HCT116 (cell line): ENCODE results near the gene TRIM66. TPM values are rescaled to one million over a fixed set of nuclear protein-coding genes. Genes with fewer than 3 reads are reported as not detected.

Source experiments
- ATAC-seq: fragments of 200-7000 bp; cut with Tn5 transposase; 2 replicates; pipeline ENCODE4 v1.9.1; 2020; ENCODE audit warnings: mild to moderate bottlenecking, moderate library complexity
- BruUV-seq: library from RNA; stranded (reverse); fragments of 400-500 nt; replicated peaks from 2 replicates; lab custom pipeline; 2021; lab: Mats Ljungman, UMichigan
- CTCF ChIA-PET: fragments of 300-600 bp; sonication (Branson Sonifier 250); formaldehyde crosslinking; loops from one replicate; lab custom pipeline; 2021; ENCODE audit warnings: antibody characterized with exemption; lab: Charles Lee
- POLR2A ChIA-PET: fragments of 300-600, 350-600 bp; sonication (Branson Sonifier 250); formaldehyde crosslinking; loops from one replicate; lab custom pipeline; 2021; ENCODE audit warnings: antibody characterized with exemption; lab: Charles Lee
- RAD21 ChIA-PET, 2 experiments: fragments of 300-600 bp; sonication (Branson Sonifier 250); formaldehyde crosslinking; loops; one replicate each; lab custom pipeline; 2023; ENCODE audit warnings: low total read pairs in 2 of 2; ENCODE audit not compliant: uncharacterized antibody in 2 of 2, unreplicated experiment in 2 of 2, low non-redundant PET in 1 of 2; lab: Charles Lee
- DNase-seq: peaks from one replicate; pipeline ENCODE4 v3.0.0-alpha.2; 2010; ENCODE audit warnings: low read depth, low spot score
- H2AFZ ChIP-seq: fragments of 200-600 bp; shearing (Covaris generic), sonication (generic); 2 replicates; pipeline ENCODE4 v1.6.1; 2017; ENCODE audit warnings: low read depth, mixed run types, mixed read lengths, antibody characterized with exemption, low read length; ENCODE audit not compliant: poor library complexity, severe bottlenecking
- H3K27ac ChIP-seq: 2 replicates; pipeline ENCODE4 v1.5.1; 2012; ENCODE audit warnings: low read depth, low read length
- H3K27me3 ChIP-seq: fragments of 200-600 bp; sonication (generic); 2 replicates; pipeline ENCODE4 v1.6.1; 2016; ENCODE audit warnings: mixed run types, low read length, mixed read lengths; ENCODE audit not compliant: insufficient read depth
- H3K36me3 ChIP-seq, 2 experiments: fragments of 200-500 bp in 1 of 2; fragments of 200-600 bp in 1 of 2; sonication (Bioruptor generic) in 1 of 2; sonication (generic) in 1 of 2; 2 replicates each; pipeline versions ENCODE4 v1.5.1 to v1.6.1; 2014 to 2016; ENCODE audit warnings: low read length in 2 of 2, inconsistent platforms in 1 of 2, mixed read lengths in 1 of 2, mixed run types in 1 of 2; ENCODE audit not compliant: insufficient read depth in 2 of 2, control insufficient read depth in 1 of 2
- H3K4me1 ChIP-seq, 2 experiments: fragments of 200-600 bp in 1 of 2; sonication (generic) in 1 of 2; 2 replicates each; pipeline versions ENCODE4 v1.5.1 to v1.6.1; 2012 to 2017; ENCODE audit warnings: low read length in 2 of 2, inconsistent platforms in 1 of 2, mild to moderate bottlenecking in 1 of 2, mixed read lengths in 1 of 2, mixed run types in 1 of 2, moderate library complexity in 1 of 2; ENCODE audit not compliant: insufficient read depth in 2 of 2, control insufficient read depth in 1 of 2
- H3K4me2 ChIP-seq: fragments of 200-600 bp; sonication (generic); 2 replicates; pipeline ENCODE4 v1.6.1; 2017; ENCODE audit warnings: mixed run types, low read length, mixed read lengths
- H3K4me3 ChIP-seq, 2 experiments: fragments of 200-600 bp in 1 of 2; sonication (generic) in 1 of 2; replicated peaks in 1 of 2; 2 replicates each; pipeline ENCODE4 v1.5.1; 2011 to 2016; ENCODE audit warnings: low read length in 2 of 2, control low read depth in 1 of 2, low read depth in 1 of 2, mild to moderate bottlenecking in 1 of 2, mixed read lengths in 1 of 2, mixed run types in 1 of 2
- H3K79me2 ChIP-seq: fragments of 200-600 bp; sonication (generic); 2 replicates; pipeline ENCODE4 v1.6.1; 2017; ENCODE audit warnings: mild to moderate bottlenecking, mixed run types, low read length, moderate library complexity, mixed read lengths; ENCODE audit not compliant: insufficient read depth
- H3K9ac ChIP-seq: fragments of 200-600 bp; sonication (generic); 2 replicates; pipeline ENCODE4 v1.6.1; 2016; ENCODE audit warnings: low read length, mixed read lengths
- H3K9me2 ChIP-seq: fragments of 200-600 bp; sonication (generic), shearing (Covaris generic); 2 replicates; pipeline ENCODE4 v1.6.1; 2017; ENCODE audit warnings: mixed run types, mild to moderate bottlenecking, moderate library complexity; ENCODE audit not compliant: insufficient read depth
- H3K9me3 ChIP-seq, 2 experiments: fragments of 200-500 bp in 1 of 2; fragments of 200-600 bp in 1 of 2; sonication (Bioruptor generic) in 1 of 2; sonication (generic) in 1 of 2; 2 replicates each; pipeline ENCODE4 v1.6.1; 2014 to 2017; ENCODE audit warnings: low read length in 2 of 2, mixed read lengths in 2 of 2, inconsistent platforms in 1 of 2, low read depth in 1 of 2, mild to moderate bottlenecking in 1 of 2, mixed run types in 1 of 2, moderate library complexity in 1 of 2; ENCODE audit not compliant: control insufficient read depth in 1 of 2, insufficient read depth in 1 of 2
- H4K20me1 ChIP-seq: fragments of 200-600 bp; sonication (generic), shearing (Covaris generic); 2 replicates; pipeline ENCODE4 v1.6.1; 2017; ENCODE audit warnings: mixed run types, mild to moderate bottlenecking, moderate library complexity; ENCODE audit not compliant: insufficient read depth
- ATF3 ChIP-seq: IDR thresholded peaks from 2 replicates; pipeline ENCODE4 v1.6.1; 2012
- CEBPB ChIP-seq: IDR thresholded peaks from 2 replicates; pipeline ENCODE4 v1.6.1; 2012; ENCODE audit warnings: low read depth
- CTCF ChIP-seq, 3 experiments: fragments of 200-600 bp in 1 of 3; sonication (generic) in 1 of 3; IDR thresholded peaks in 2 of 3; conservative IDR thresholded peaks in 1 of 3; 2 replicates each; pipeline ENCODE4 v1.5.1; 2012 to 2017; ENCODE audit warnings: low read depth in 2 of 3, low read length in 2 of 3, antibody characterized with exemption in 1 of 3, borderline replicate concordance in 1 of 3, control low read depth in 1 of 3, mild to moderate bottlenecking in 1 of 3, mixed read lengths in 1 of 3, mixed run types in 1 of 3, moderate library complexity in 1 of 3; ENCODE audit not compliant: insufficient read depth in 1 of 3
- EGR1 ChIP-seq: IDR thresholded peaks from 2 replicates; pipeline ENCODE4 v1.6.1; 2012; ENCODE audit warnings: low read depth
- ELF1 ChIP-seq: IDR thresholded peaks from 2 replicates; pipeline ENCODE4 v1.6.1; 2012; ENCODE audit warnings: low read depth, borderline replicate concordance
- EZH2 ChIP-seq: fragments of 200-600 bp; sonication (generic); IDR thresholded peaks from 2 replicates; pipeline ENCODE4 v1.6.1; 2017; ENCODE audit warnings: antibody characterized with exemption, mixed run types
- EZH2phosphoT487 ChIP-seq: fragments of 200-600 bp; IDR thresholded peaks from 2 replicates; pipeline ENCODE4 v1.6.1; 2018; ENCODE audit warnings: antibody characterized with exemption, borderline replicate concordance
- FOSL1 ChIP-seq: IDR thresholded peaks from 2 replicates; pipeline ENCODE4 v1.6.1; 2012; ENCODE audit warnings: low read depth
- JUND ChIP-seq: IDR thresholded peaks from 2 replicates; pipeline ENCODE4 v1.6.1; 2012
- MAX ChIP-seq: IDR thresholded peaks from 2 replicates; pipeline ENCODE4 v1.6.1; 2012
- POLR2A ChIP-seq: IDR thresholded peaks from 2 replicates; pipeline ENCODE4 v1.7.0; 2011; ENCODE audit warnings: borderline replicate concordance; ENCODE audit not compliant: insufficient read depth, insufficient read length; ENCODE audit errors: extremely low read depth
- RAD21 ChIP-seq: IDR thresholded peaks from 2 replicates; pipeline ENCODE4 v1.6.1; 2012; ENCODE audit warnings: low read depth, mild to moderate bottlenecking
- REST ChIP-seq: IDR thresholded peaks from 2 replicates; pipeline ENCODE4 v1.6.1; 2012; ENCODE audit warnings: low read depth
- SIN3A ChIP-seq: IDR thresholded peaks from 2 replicates; pipeline ENCODE4 v1.6.1; 2012; ENCODE audit warnings: low read depth
- SP1 ChIP-seq: IDR thresholded peaks from 2 replicates; pipeline ENCODE4 v1.6.1; 2012; ENCODE audit warnings: low read depth
- SRF ChIP-seq: IDR thresholded peaks from 2 replicates; pipeline ENCODE4 v1.6.1; 2012; ENCODE audit warnings: low read depth
- YY1 ChIP-seq: IDR thresholded peaks from 2 replicates; pipeline ENCODE4 v1.6.1; 2011; ENCODE audit warnings: low read length, low read depth, moderate library complexity, mild to moderate bottlenecking; ENCODE audit not compliant: insufficient replicate concordance; ENCODE audit errors: extremely low read depth
- ZBTB33 ChIP-seq: IDR thresholded peaks from 2 replicates; pipeline ENCODE4 v1.6.1; 2011; ENCODE audit warnings: mild to moderate bottlenecking, low read length, moderate library complexity; ENCODE audit not compliant: insufficient replicate concordance; ENCODE audit errors: extremely low read depth
- ZFX ChIP-seq: fragments of 450-650 bp; IDR thresholded peaks from 2 replicates; pipeline ENCODE4 v1.6.1; 2017
- ZNF274 ChIP-seq: fragments of 200-500 bp; sonication (Bioruptor generic); IDR thresholded peaks from 2 replicates; pipeline ENCODE4 v1.6.1; 2014; ENCODE audit warnings: mild to moderate bottlenecking, low read depth, low read length, inconsistent platforms
- intact Hi-C: fragments of 100-400 bp; cut with micrococcal nuclease; formaldehyde crosslinking; loops from 2 replicates; pipeline ENCODE4 v1.10.0; 2022
- total RNA-seq: library from RNA; stranded (reverse); gene quantifications from one replicate; pipeline ENCODE4 v1.2.1, GENCODE V29; 2021; ENCODE audit not compliant: unreplicated experiment

Gene TRIM66
- total RNA-seq, 1 experiment from 2014 or later, result 24.8 TPM

- H3K4me1 ChIP-seq, result peaks cover 2 to 16% of the 10 kb centered on the region in 2 experiments; a peak in 2 of 4 replicates
- H3K9ac ChIP-seq, result no peak overlapping the region
- no peaks in the 10 kb centered on the region for H3K79me2 ChIP-seq
- H4K20me1 ChIP-seq, result no peaks in the 10 kb centered on the region
- H3K9me3 ChIP-seq, result no peaks in the 10 kb centered on the region
- CTCF ChIA-PET, result interaction anchor here (0.6 kb wide), 1 partner anchor 37 kb away, joined by 3 read pairs; no protein-coding TSS in a partner anchor
- intact Hi-C loops, result no loop called here
- DNase-seq (peak; percentile 63), ATAC-seq (peak; percentile 92)
- H3K4me2 ChIP-seq, result peak overlapping the region; percentile 56
- no peaks in the 10 kb centered on the region for H3K9me2 ChIP-seq
- no TSS peak for BruUV-seq
- no peak overlapping the region for H3K27ac ChIP-seq
- no peak overlapping the region; a peak in 1 of 4 replicates for H3K4me3 ChIP-seq
- peak overlapping the region; percentile 58 for H2AFZ ChIP-seq
- POLR2A ChIA-PET, result no interaction called here
- H3K27me3 ChIP-seq, result no peaks in the 10 kb centered on the region
- H3K36me3 ChIP-seq, result no peaks in the 10 kb centered on the region
- RAD21 ChIA-PET, result no interaction called here
- TF ChIP-seq ZFX (no peak), MAX (peak; percentile 20; the same call in 1 of the 2 replicates), YY1 (no peak), POLR2A (no peak), FOSL1 (peak; percentile 54), EZH2 (no peak), SIN3A (no peak), ATF3 (no peak), ZBTB33 (no peak), EGR1 (no peak), EZH2phosphoT487 (no peak), SRF (no peak), ZNF274 (no peak), SP1 (peak; percentile 41; the same call in 1 of the 2 replicates), REST (no peak), CTCF (IDR thresholded peaks at IDR 0.05 in 2 of 3, conservative IDR thresholded peaks at IDR 0.05 in 1 of 3; ENCODE audit: borderline replicate concordance in 1 of 3, insufficient read depth in 1 of 3, low read depth in 2 of 3, low read length in 2 of 3) (peak; percentile 61 to 95 (median 93); a peak in 5 of 6 replicates), RAD21 (peak; percentile 57), JUND (peak; percentile 61), CEBPB (peak; percentile 93), ELF1 (no peak)
These were observed 78.3 kb downstream of the TRIM66 start for GRCh38 chr11:8604078-8604723.
